ENCODE data around the gene SMYD3. TPM values are rescaled to one million over a fixed set of nuclear protein-coding genes. Genes with fewer than 3 reads are reported as not detected.

Gene SMYD3
- total RNA-seq, 1 donor from 2014 or later = 17.3 TPM

- DNase-seq (ENCODE audit: low read depth in 2 of 2) = peak in 1 of 2 donors; percentile 55
Measured at GRCh38 chr1:246417152-246417812, 89.8 kb downstream of the SMYD3 start.

- no peak for DNase-seq (ENCODE audit: low read depth in 2 of 2)
Measured at GRCh38 chr1:246416261-246416660, 90.8 kb downstream of the SMYD3 start.

DNA sequence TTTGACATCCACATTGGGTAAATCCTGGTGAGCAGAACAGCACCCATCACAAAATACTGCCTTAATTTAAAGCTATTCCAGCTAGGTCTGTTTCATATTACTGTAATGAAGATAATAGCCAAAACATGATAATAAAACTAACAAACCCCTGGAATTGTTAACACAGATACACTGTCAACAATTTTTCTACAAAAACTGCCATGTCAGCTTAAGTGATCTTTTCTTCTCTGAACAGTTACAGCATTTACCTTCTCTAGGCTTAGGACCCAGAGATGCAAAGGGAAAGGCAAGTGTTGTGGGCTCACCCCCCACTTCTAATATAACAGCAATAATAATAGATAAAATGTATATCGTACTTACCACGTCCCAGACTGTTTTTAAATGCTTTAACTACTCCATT, 92.1 kb downstream of the SMYD3 start:
- no peak for DNase-seq (ENCODE audit: low read depth in 2 of 2)

- no peak for DNase-seq (ENCODE audit: low read depth in 2 of 2)
Measured at GRCh38 chr1:246413430-246413829, 93.6 kb downstream of the SMYD3 start.

GRCh38 chr1:246404078-246404477, 103.0 kb downstream of the SMYD3 start:
- no peak for DNase-seq (ENCODE audit: low read depth in 2 of 2)

DNA sequence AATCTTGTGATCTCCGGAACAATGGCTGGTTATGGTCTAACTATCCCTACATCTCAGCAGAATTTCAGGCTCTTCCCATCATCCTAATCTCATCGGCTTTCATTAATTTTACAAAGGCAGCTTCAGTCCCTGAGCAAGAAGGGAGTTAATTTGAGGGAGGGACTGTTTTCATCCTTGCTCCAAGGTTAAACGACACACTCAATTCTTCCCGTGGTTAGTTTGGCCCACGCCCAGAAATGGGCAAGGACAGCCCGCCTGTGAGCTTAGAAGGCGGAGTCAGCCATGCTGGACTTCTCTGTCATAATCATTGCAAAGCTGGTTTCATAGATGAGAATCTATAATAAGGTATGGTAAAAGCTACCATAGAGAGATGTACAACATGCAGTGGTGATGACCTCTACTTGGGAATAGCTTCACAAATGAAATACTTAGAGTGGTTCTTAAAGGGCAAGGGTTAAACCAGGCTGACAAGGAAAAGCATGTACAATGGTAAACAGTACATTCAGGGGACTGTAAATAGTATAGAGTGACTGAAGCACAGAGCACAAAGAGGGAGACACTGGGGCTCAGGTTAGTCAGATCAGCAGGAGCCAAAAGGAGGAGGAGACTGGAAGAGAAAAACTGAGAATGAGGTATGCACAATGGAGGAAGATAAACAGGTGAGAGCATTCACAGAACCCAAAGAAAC, 108.8 kb downstream of the SMYD3 start:
- DNase-seq (ENCODE audit: low read depth in 2 of 2) = no peak

- DNase-seq (ENCODE audit: low read depth in 2 of 2) = no peak
Measured at GRCh38 chr1:246397046-246397445, 110.0 kb downstream of the SMYD3 start.

DNA sequence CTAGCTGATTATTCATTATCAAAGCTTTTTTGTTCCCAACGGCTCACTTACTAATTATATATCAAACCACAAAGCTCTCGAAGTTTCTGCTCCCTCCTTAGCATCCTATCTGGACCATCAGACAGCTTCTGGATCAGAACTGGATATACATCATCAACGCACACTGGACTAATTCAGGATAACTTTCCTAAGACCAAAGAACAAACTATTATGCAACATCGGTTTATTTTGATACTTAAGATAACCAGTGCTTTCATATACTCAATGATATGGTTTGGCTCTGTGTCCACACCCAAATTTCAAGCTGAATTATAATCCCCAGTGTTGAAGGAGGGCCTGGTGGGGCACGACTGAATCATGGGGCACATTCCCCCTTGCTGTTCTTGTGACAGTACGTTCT, 110.8 kb downstream of the SMYD3 start:
- DNase-seq (ENCODE audit: low read depth in 2 of 2) = no peak

GRCh38 chr1:246394121-246394520, 113.0 kb downstream of the SMYD3 start:
- peak in 1 of 2 donors; percentile 23 for DNase-seq (ENCODE audit: low read depth in 2 of 2)

- no peak for DNase-seq (ENCODE audit: low read depth in 2 of 2)
Measured at GRCh38 chr1:246390855-246391254, 116.2 kb downstream of the SMYD3 start.

DNA sequence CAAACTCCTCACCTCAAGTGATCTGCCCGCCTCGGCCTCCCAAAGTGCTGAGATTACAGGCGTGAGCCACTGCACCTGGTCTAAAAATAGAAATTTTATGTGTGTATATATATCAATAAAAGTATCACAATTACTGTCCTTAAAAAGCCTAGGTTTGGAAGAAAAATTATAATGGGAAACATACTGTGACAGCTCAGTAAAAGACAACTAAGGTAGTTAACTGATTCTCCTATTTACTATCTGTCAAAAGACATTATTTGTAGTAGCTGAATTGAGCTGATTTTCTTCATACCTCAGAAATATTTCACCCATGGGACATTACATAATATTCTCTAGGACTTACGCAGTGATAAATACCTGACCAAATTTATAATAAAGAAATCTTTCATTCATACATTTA, 122.5 kb downstream of the SMYD3 start:
- DNase-seq (ENCODE audit: low read depth in 2 of 2) = no peak

DNA sequence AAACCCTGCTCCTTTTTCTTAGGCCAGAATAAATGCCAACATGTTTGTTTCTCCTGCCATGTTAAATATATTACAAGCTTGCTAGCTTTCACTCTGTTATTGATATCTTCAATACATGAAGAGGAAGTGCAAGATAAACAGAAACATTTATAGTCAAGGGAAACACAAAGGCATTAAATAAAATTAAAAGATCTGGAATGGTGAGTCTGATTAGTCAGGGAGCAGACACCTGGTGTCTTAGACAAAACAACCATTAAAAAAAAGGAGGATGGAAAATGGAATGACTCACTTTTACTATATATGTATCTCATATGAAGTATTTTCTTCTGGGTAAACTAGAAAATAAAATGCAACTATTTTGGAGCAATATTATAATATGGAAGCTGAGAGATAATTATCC, 123.3 kb downstream of the SMYD3 start:
- DNase-seq (ENCODE audit: low read depth in 2 of 2) = peak in 1 of 2 donors; percentile 50

DNA sequence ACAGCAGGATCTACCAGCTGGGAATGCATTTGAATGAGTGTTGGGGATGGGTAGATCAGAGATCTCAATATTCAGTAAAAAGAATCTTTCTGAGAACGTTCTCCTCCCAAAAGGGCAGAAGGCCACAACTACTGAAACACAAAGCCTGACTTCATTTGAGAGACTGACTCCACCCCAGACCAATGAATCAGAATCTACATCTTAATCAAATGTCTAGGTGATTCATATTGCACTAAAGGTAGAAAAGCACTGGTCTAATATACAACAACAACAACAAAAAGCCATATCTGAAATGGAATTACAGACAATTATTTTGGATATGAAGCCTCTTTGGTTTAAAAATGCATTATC, 123.9 kb downstream of the SMYD3 start:
- DNase-seq (ENCODE audit: low read depth in 2 of 2) = peak in 1 of 2 donors; percentile 2

DNA sequence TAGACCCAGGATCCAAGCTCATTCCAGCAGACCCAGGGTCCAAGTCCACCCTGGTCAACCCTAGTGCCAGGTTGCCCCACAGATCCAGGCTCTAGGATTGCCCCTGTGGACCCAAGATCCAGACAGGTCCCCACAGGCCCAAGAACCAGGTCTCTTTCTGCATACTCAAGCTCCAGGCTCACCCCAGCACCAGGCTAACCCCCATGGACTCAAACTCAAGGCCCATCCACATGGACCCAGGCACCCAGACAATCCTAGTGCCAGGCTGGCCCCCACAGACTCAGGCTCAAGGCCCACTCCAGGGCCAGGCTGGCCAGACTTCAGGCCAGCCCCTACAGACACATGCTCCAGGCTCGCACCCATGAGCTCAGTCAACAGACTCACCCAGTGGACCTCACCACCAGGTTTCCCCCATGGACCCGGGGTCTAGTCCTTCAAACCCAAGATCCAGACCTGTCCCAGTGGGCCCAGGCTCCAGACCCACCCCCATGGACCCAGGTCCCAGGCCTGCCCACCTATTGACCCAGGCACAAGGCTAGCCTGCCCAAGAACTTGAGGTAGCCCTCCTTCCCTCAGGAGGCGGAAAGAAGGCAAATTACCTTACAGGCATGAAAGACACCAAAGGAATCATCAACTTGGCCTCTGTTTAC, 124.4 kb downstream of the SMYD3 start:
- DNase-seq (ENCODE audit: low read depth in 2 of 2) = no peak

DNA sequence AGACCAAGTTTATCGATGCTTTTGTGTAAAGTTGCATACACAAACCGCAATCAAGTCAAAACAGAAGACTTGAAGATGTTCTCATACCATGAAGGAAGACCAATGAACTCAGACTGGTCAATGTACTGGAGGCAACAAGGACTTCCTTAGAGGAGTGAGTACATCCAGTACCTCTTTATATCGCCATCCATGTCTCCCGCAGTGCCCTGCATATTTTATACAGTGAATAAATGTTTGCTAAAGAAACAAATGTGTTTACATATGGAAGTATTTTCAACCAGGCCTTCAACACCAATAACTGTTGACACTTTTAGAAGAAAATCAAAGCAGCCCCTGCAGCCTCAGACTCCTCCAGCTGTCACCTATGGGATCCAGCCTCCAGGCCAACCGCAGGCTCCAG, 125.6 kb downstream of the SMYD3 start:
- no peak for DNase-seq (ENCODE audit: low read depth in 2 of 2)

DNA sequence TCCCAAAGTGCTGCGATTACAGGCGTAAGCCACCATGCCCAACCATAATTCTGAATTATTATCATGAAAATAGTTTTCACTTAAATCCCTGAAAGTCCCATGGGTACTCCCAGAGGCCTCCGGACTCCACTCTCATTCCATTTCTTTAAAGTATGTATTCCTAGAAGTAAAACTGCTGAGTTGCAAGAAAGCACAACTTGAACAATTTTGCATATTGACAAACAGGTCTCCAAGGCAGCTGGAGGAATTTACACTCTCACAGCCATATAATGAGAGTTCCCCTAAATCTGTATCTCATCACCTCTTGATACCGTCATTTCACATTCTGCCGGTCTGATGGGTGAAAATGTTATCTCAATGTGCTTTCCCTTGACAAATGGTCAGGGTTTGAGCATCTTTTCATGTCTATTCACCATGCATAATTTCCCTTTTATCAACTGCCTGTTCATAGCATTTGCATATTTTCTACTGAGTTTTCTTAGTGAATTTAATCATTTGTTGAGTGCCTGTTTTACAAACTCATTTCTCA, 129.4 kb downstream of the SMYD3 start:
- DNase-seq (ENCODE audit: low read depth in 2 of 2) = no peak

GRCh38 chr1:246373828-246374569, 133.1 kb downstream of the SMYD3 start:
- DNase-seq (ENCODE audit: low read depth in 2 of 2) = no peak

DNA sequence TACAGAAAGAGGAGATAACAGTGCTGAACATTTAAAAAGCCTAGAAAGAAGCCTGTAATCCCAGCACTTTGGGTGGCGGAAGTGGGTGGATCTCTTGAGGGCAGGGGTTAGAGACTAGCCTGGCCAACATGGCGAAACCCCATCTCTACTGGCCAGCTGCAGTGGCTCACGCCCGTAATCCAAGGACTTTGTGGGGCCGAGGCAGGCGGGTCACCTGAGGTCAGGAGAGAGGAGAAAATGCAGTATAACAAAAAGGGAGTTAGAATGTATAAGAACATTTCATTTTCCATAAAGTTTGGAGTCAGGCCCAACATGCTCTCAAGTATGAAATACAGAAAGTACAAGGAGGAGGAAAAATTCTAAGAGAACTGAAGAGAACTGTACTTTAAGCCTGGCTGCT, 134.5 kb downstream of the SMYD3 start:
- no peak for DNase-seq (ENCODE audit: low read depth in 2 of 2)

DNA sequence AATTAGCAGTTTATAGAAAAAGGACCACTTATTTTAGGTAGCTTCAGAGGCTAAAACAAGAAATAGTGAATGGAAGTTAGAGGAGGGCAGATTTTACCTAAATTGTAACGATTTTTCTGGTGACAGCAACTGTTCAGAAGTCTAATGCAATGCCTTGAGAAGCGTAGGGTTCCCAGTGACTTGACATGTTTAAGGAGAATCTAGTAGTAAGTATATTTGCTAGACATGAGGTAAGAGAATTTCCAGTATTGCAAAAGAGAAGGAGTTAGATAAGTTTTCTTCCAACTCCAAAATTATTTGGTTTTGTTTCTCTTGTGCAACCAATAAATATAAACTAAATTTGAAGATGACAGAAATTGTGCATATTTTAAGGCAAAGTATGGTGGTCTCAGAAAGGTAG, 140.0 kb downstream of the SMYD3 start:
- no peak for DNase-seq (ENCODE audit: low read depth in 2 of 2)

- DNase-seq (ENCODE audit: low read depth in 2 of 2) = no peak
Measured at GRCh38 chr1:246365708-246366107, 141.4 kb downstream of the SMYD3 start.

DNA sequence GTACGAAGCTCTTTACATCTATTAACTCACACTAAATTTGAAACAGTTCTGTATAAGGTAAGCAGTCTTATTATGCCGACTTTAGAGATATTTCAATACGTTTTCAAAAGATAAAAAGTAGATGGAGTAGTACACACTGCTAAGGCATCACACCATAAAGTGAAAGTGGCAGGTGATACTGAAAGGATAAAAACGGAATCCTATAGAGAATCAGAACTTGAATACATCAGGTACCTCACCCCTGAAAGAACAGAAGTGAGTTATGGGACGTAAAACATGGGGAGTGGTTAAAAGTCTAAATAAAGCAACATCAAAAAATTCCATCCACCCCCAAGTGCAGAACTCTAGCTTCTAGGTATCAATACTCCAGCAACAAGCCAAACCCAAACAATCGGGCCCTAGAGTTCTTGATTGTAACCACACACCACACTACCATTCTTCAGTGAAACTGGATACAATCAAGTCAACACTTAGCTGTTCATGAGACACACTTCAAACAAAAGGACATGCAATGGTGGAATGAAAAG, 142.6 kb downstream of the SMYD3 start:
- DNase-seq (ENCODE audit: low read depth in 2 of 2) = no peak

Measured in lung microvascular endothelial cell (primary cell).